ENCODE results near the gene TM4SF18. TPM values are rescaled to one million over a fixed set of nuclear protein-coding genes. Genes with fewer than 3 reads are reported as not detected.

The TM4SF18 gene
- total and polyA plus RNA-seq, 2 donors (not counting 1 experiment from before 2014, with no cell fraction given), result not detected

GRCh38 chr3:149330609-149331331 is 2.7 kb downstream of the TM4SF18 start:
- DNase-seq (no peak), ATAC-seq (ENCODE audit: low read depth) (no peak)
- no peak overlapping the region for H3K4me2 ChIP-seq (replicated peaks; ENCODE audit: low read depth, low read length, poor library complexity, severe bottlenecking)
- ChIA-PET POLR2A (no interaction called here), CTCF (no interaction called here)
- no peaks in the 10 kb centered on the region for H3K79me2 ChIP-seq (ENCODE audit: control insufficient read depth, insufficient read depth, low read length)
- H3K27ac Mint-ChIP-seq, result no peak overlapping the region
- no peaks in the 10 kb centered on the region for H3K36me3 ChIP-seq (replicated peaks in 1 of 2; ENCODE audit: control extremely low read depth in 1 of 2, control insufficient read depth in 1 of 2, extremely low read depth in 1 of 2, insufficient read depth in 2 of 2, low read length in 1 of 2)
- H3K4me1 Mint-ChIP-seq, result no peaks in the 10 kb centered on the region
- H2AFZ ChIP-seq (ENCODE audit: insufficient read depth, low read depth, low read length, poor library complexity, severe bottlenecking), result no peak overlapping the region
- H3K4me1 ChIP-seq (ENCODE audit: control insufficient read depth in 2 of 2, insufficient read depth in 2 of 2, low read length in 2 of 2), result no peaks in the 10 kb centered on the region
- peaks cover 13% of the 10 kb centered on the region for H3K27me3 Mint-ChIP-seq
- no peaks in the 10 kb centered on the region for H3K9me3 ChIP-seq (ENCODE audit: control extremely low read depth in 1 of 3, control insufficient read depth in 2 of 3, insufficient read depth in 1 of 3, low read length in 2 of 3)
- WGBS (ENCODE audit: insufficient coverage), result no CpG with 5 or more reads among the region's 2 CpGs
- no peak overlapping the region for H3K27ac ChIP-seq (ENCODE audit: low read length in 2 of 2)
- no peak for TF ChIP-seq EZH2 (IDR thresholded peaks at IDR 0.05; ENCODE audit: borderline replicate concordance, insufficient read depth, low read depth, low read length, poor library complexity, severe bottlenecking)
- no peak for TF ChIP-seq CTCF (IDR thresholded peaks at IDR 0.05)
- H3K4me3 ChIP-seq (ENCODE audit: control extremely low read depth in 1 of 5, extremely low read depth in 1 of 5, insufficient read depth in 1 of 5, low read depth in 2 of 5, low read length in 4 of 5), result no peak overlapping the region
- no peak overlapping the region for H3K4me3 Mint-ChIP-seq
- intact Hi-C loops (cut with micrococcal nuclease), result no loop called here
- H3K27me3 ChIP-seq (replicated peaks in 1 of 4; ENCODE audit: control extremely low read depth in 1 of 4, control insufficient read depth in 3 of 4, insufficient read depth in 4 of 4, low read length in 3 of 4), result peaks cover 0 to 3% (median 0%) of the 10 kb centered on the region in 4 experiments
- H3K9me3 Mint-ChIP-seq (ENCODE audit: insufficient read depth), result no peaks in the 10 kb centered on the region
- H3K9ac ChIP-seq (ENCODE audit: low read length), result no peak overlapping the region
- H4K20me1 ChIP-seq (ENCODE audit: control insufficient read depth, insufficient read depth, low read length, poor library complexity, severe bottlenecking), result no peaks in the 10 kb centered on the region

- WGBS (ENCODE audit: insufficient coverage), result 74% methylated on average over 2 of the region's 2 CpGs
- Histone ChIP-seq H2AFZ (ENCODE audit: insufficient read depth, low read depth, low read length, poor library complexity, severe bottlenecking) (no peak overlapping the region), H3K9ac (ENCODE audit: low read length) (no peak overlapping the region), H3K36me3 (replicated peaks in 1 of 2; ENCODE audit: control extremely low read depth in 1 of 2, control insufficient read depth in 1 of 2, extremely low read depth in 1 of 2, insufficient read depth in 2 of 2, low read length in 1 of 2) (no peaks in the 10 kb centered on the region), H3K27me3 (replicated peaks in 1 of 4; ENCODE audit: control extremely low read depth in 1 of 4, control insufficient read depth in 3 of 4, insufficient read depth in 4 of 4, low read length in 3 of 4) (peaks cover 0 to 2% (median 0%) of the 10 kb centered on the region in 4 experiments), H3K27ac (ENCODE audit: low read length in 2 of 2) (no peak overlapping the region), H3K79me2 (ENCODE audit: control insufficient read depth, insufficient read depth, low read length) (no peaks in the 10 kb centered on the region), H3K4me2 (replicated peaks; ENCODE audit: low read depth, low read length, poor library complexity, severe bottlenecking) (no peak overlapping the region), H3K4me1 (ENCODE audit: control insufficient read depth in 2 of 2, insufficient read depth in 2 of 2, low read length in 2 of 2) (no peaks in the 10 kb centered on the region), H4K20me1 (ENCODE audit: control insufficient read depth, insufficient read depth, low read length, poor library complexity, severe bottlenecking) (no peaks in the 10 kb centered on the region), H3K9me3 (ENCODE audit: control extremely low read depth in 1 of 3, control insufficient read depth in 2 of 3, insufficient read depth in 1 of 3, low read length in 2 of 3) (no peaks in the 10 kb centered on the region), H3K4me3 (ENCODE audit: control extremely low read depth in 1 of 5, extremely low read depth in 1 of 5, insufficient read depth in 1 of 5, low read depth in 2 of 5, low read length in 4 of 5) (no peak overlapping the region)
- no peaks in the 10 kb centered on the region for H3K9me3 Mint-ChIP-seq (ENCODE audit: insufficient read depth)
- CTCF ChIA-PET, result no interaction called here
- DNase-seq (no peak), ATAC-seq (ENCODE audit: low read depth) (no peak)
- intact Hi-C loops (cut with micrococcal nuclease), result no loop called here
- no peaks in the 10 kb centered on the region for H3K4me1 Mint-ChIP-seq
- H3K27me3 Mint-ChIP-seq, result peaks cover 26% of the 10 kb centered on the region
- H3K4me3 Mint-ChIP-seq, result no peak overlapping the region
- POLR2A ChIA-PET, result no interaction called here
- H3K27ac Mint-ChIP-seq, result no peak overlapping the region
- TF ChIP-seq EZH2 (IDR thresholded peaks at IDR 0.05; ENCODE audit: borderline replicate concordance, insufficient read depth, low read depth, low read length, poor library complexity, severe bottlenecking) (no peak), CTCF (IDR thresholded peaks at IDR 0.05) (no peak)
Observed at GRCh38 chr3:149327156-149327555, 6.3 kb downstream of the TM4SF18 start.
